MM.1S (cell line): ENCODE results near the gene ROCK2.

Experiments
- CTCF ChIP-seq: fragments of 300-600 bp; sonication (generic); IDR thresholded peaks from 2 replicates; pipeline ENCODE4 v1.5.1; 2016; ENCODE audit warnings: antibody characterized with exemption, low read length, mixed read lengths
- EZH2 ChIP-seq: fragments of 300-600 bp; sonication (generic); optimal IDR thresholded peaks from 2 replicates; pipeline ENCODE3; 2017; ENCODE audit warnings: low read depth, mild to moderate bottlenecking, antibody characterized with exemption, low read length, mixed read lengths

- TF ChIP-seq CTCF: no peak
- no peak for TF ChIP-seq EZH2
Observed at GRCh38 chr2:11344342-11344955, at the start of gene ROCK2.
